Ishikawa (cell line): ENCODE data around the gene PARD3B.

ENCODE experiments used
- CEBPB ChIP-seq: IDR thresholded peaks from 2 replicates; pipeline ENCODE4 v1.6.1; 2012
- CREB1 ChIP-seq: IDR thresholded peaks from 2 replicates; pipeline ENCODE4 v1.6.1; 2012; ENCODE audit warnings: low read depth
- EGR1 ChIP-seq: IDR thresholded peaks from 2 replicates; pipeline ENCODE4 v1.6.1; 2012
- EP300 ChIP-seq: IDR thresholded peaks from 2 replicates; pipeline ENCODE4 v1.6.1; 2012; ENCODE audit warnings: borderline replicate concordance
- FOXM1 ChIP-seq: IDR thresholded peaks from 2 replicates; pipeline ENCODE4 v1.6.1; 2012; ENCODE audit warnings: low read depth, borderline replicate concordance
- MAX ChIP-seq: IDR thresholded peaks from 2 replicates; pipeline ENCODE4 v1.6.1; 2012
- NFIC ChIP-seq: IDR thresholded peaks from 2 replicates; pipeline ENCODE4 v1.6.1; 2012
- RAD21 ChIP-seq: IDR thresholded peaks from 2 replicates; pipeline ENCODE4 v1.6.1; 2012; ENCODE audit warnings: low read depth
- REST ChIP-seq: IDR thresholded peaks from 2 replicates; pipeline ENCODE4 v1.6.1; 2012; ENCODE audit warnings: low read depth, mild to moderate bottlenecking
- TAF1 ChIP-seq: IDR thresholded peaks from 2 replicates; pipeline ENCODE4 v1.6.1; 2012; ENCODE audit warnings: low read depth, mild to moderate bottlenecking
- TCF12 ChIP-seq: IDR thresholded peaks from 2 replicates; pipeline ENCODE4 v1.6.1; 2012; ENCODE audit warnings: low read depth
- TEAD4 ChIP-seq: IDR thresholded peaks from 2 replicates; pipeline ENCODE4 v1.6.1; 2012
- YY1 ChIP-seq: IDR thresholded peaks from 2 replicates; pipeline ENCODE4 v1.6.1; 2012; ENCODE audit warnings: low read depth
- ZBTB7A ChIP-seq: IDR thresholded peaks from 2 replicates; pipeline ENCODE4 v1.6.1; 2012; ENCODE audit warnings: low read depth
- TF ChIP-seq, protein P1 (sequence below): IDR thresholded peaks from 2 replicates; pipeline ENCODE4 v1.6.1; 2012

Gene PARD3B

GRCh38 chr2:205535001-205535400 is 989.7 kb downstream of the PARD3B start:
- no peak for TF ChIP-seq TEAD4
- no peak for TF ChIP-seq EP300
- no peak for TF ChIP-seq MAX
- no peak for TF ChIP-seq CREB1
- no peak for TF ChIP-seq YY1
- TF ChIP-seq FOXM1, result no peak
- TF ChIP-seq TAF1, result no peak
- TF ChIP-seq, protein P1, sequence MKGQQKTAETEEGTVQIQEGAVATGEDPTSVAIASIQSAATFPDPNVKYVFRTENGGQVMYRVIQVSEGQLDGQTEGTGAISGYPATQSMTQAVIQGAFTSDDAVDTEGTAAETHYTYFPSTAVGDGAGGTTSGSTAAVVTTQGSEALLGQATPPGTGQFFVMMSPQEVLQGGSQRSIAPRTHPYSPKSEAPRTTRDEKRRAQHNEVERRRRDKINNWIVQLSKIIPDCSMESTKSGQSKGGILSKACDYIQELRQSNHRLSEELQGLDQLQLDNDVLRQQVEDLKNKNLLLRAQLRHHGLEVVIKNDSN, result no peak
- TF ChIP-seq RAD21, result no peak
- no peak for TF ChIP-seq REST
- TF ChIP-seq CEBPB, result no peak
- TF ChIP-seq EGR1, result no peak
- TF ChIP-seq ZBTB7A, result no peak
- no peak for TF ChIP-seq NFIC
- TF ChIP-seq TCF12, result no peak

- TF ChIP-seq TEAD4 (no peak), TCF12 (no peak), CREB1 (no peak), CEBPB (no peak), REST (no peak), NFIC (no peak), YY1 (no peak), TAF1 (no peak), ZBTB7A (no peak), EGR1 (no peak), MAX (no peak), RAD21 (no peak), EP300 (no peak), FOXM1 (no peak)
- TF ChIP-seq, protein P1, result no peak
Observed at GRCh38 chr2:205539603-205540002, 994.3 kb downstream of the PARD3B start.

- TF ChIP-seq TAF1 (no peak), EP300 (no peak), EGR1 (no peak), CEBPB (no peak), TCF12 (no peak), CREB1 (no peak), NFIC (no peak), YY1 (no peak), FOXM1 (no peak), TEAD4 (no peak)
Observed at GRCh38 chr2:205540036-205540435, 994.8 kb downstream of the PARD3B start.

DNA sequence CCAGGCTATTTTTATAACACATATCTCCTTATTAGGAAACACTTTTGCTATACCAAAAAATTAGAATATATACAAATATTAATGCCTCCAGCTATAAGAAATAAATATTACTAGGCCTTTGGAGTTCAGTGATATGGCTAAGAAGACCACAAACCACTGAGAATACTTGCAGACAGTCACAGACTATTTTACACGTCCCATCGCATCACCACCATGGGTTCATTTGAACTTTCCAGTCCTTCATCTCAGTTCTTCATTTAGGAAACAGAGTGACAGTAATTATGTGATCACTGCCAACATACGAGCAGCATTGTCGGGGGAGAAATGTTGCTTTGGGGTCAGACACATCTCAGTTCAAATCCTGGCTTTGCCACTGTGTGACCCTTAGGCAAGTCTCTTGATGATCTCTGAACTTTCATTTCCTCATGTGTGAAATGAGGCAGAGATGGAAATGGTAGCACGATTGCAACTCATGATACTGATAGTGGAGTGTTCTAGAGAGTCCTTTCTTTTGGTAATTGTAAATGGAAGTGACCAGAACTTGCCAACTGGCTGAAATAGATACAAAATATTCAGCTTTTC is 998.1 kb downstream of the PARD3B start:
- TF ChIP-seq NFIC (no peak), TEAD4 (no peak), TCF12 (no peak), RAD21 (no peak), EP300 (no peak)

GRCh38 chr2:205543937-205544702 is 998.8 kb downstream of the PARD3B start:
- TF ChIP-seq ZBTB7A, result no peak
- no peak for TF ChIP-seq YY1
- no peak for TF ChIP-seq EGR1
